Measurements from ENCODE around the gene CLEC16A. TPM values are rescaled to one million over a fixed set of nuclear protein-coding genes. Genes with fewer than 3 reads are reported as not detected.
"Not testable (repeated sequence)": the region's sequence is repeated elsewhere in the genome, so short reads cannot be mapped to it uniquely, and the experiment has no call there.

The CLEC16A gene
- total RNA-seq, 4 donors from 2014 or later, result 19.9 to 38.3 (median 35.0) TPM

GRCh38 chr16:10941127-10941933 is 3.0 kb upstream of the CLEC16A start:
- H3K27me3 ChIP-seq, result no peaks in the 10 kb centered on the region
- H3K36me3 ChIP-seq, result no peaks in the 10 kb centered on the region
- TF ChIP-seq POLR2A (IDR thresholded peaks at IDR 0.05), result no peak
- TF ChIP-seq POLR2AphosphoS5 (IDR thresholded peaks at IDR 0.05), result no peak
- no peak for TF ChIP-seq CTCF (IDR thresholded peaks at IDR 0.05)
- TF ChIP-seq EP300 (IDR thresholded peaks at IDR 0.05), result no peak
- no peaks in the 10 kb centered on the region for H3K9me3 ChIP-seq
- H3K27ac ChIP-seq, result peak overlapping the region; percentile 85 to 94 (median 88)
- WGBS, 2 donors (ENCODE audit: low coverage in 1 of 2), result 6 to 22% methylated on average over 1 to 3 of the region's 36 CpGs
- ATAC-seq, result no peak
- H3K4me1 ChIP-seq, result peaks cover 8 to 82% (median 67%) of the 10 kb centered on the region in 3 donors
- H3K4me3 ChIP-seq, result peak overlapping the region; percentile 79 to 91

- ATAC-seq, result not testable (repeated sequence)
- WGBS, 2 donors (ENCODE audit: low coverage in 1 of 2), result no CpG with 5 or more reads among the region's 52 CpGs
These were observed 2.4 kb upstream of the CLEC16A start for GRCh38 chr16:10941935-10942351.

GRCh38 chr16:10942352-10943063 is 1.9 kb upstream of the CLEC16A start, which contains the start of gene DEXI:
DEXI (minus strand) TSS chr16:10942468; CDS start chr16:10942005, 463 bp downstream.
- Histone ChIP-seq H3K27me3 (no peaks in the 10 kb centered on the region), H3K36me3 (no peaks in the 10 kb centered on the region), H3K9me3 (no peaks in the 10 kb centered on the region), H3K4me1 (peaks cover 8 to 82% (median 58%) of the 10 kb centered on the region in 3 donors), H3K4me3 (peak within 1 kb of the TSS; percentile 79 to 91), H3K27ac (peak within 1 kb of the TSS; percentile 85 to 94 (median 88))
- TF ChIP-seq EP300 (IDR thresholded peaks at IDR 0.05) (no peak), POLR2AphosphoS5 (IDR thresholded peaks at IDR 0.05) (peak; percentile 84), POLR2A (IDR thresholded peaks at IDR 0.05) (peak; percentile 63 to 66), CTCF (IDR thresholded peaks at IDR 0.05) (peak in 2 of 4 experiments; percentile 47 to 49)
- 21 to 60% methylated on average over 1 to 13 of the region's 55 CpGs for WGBS, 2 donors (ENCODE audit: low coverage in 1 of 2)
- ATAC-seq, result peak; percentile 85

More at GRCh38 chr16:10941935-10942351, 2.4 kb upstream of the CLEC16A start:
- peak overlapping the region; percentile 79 to 91 for H3K4me3 ChIP-seq
- H3K36me3 ChIP-seq, H3K9me3 ChIP-seq, H3K27me3 ChIP-seq: not testable (repeated sequence)
- H3K27ac ChIP-seq, result peak overlapping the region; percentile 85 to 94 (median 88)
- peaks cover 8 to 82% (median 64%) of the 10 kb centered on the region in 3 donors for H3K4me1 ChIP-seq

GRCh38 chr16:10943064-10943353 is 1.4 kb upstream of the CLEC16A start:
- TF ChIP-seq POLR2AphosphoS5 (IDR thresholded peaks at IDR 0.05) (no peak), EP300 (IDR thresholded peaks at IDR 0.05) (no peak)
- Histone ChIP-seq H3K27ac (peak overlapping the region; percentile 51 to 94 (median 86)), H3K4me1 (peaks cover 8 to 78% (median 53%) of the 10 kb centered on the region in 3 donors), H3K4me3 (peak overlapping the region in 1 of 2 donors; percentile 79), H3K9me3 (no peaks in the 10 kb centered on the region), H3K36me3 (no peaks in the 10 kb centered on the region), H3K27me3 (no peaks in the 10 kb centered on the region)
- 88 to 89% methylated on average over 7 of the region's 7 CpGs for WGBS, 2 donors (ENCODE audit: low coverage in 1 of 2)
- ATAC-seq, result no peak

GRCh38 chr16:10945065-10945787 is 862 bp downstream of the CLEC16A start:
- no peak for ATAC-seq
- 29 to 34% methylated on average over 5 to 12 of the region's 14 CpGs for WGBS, 2 donors (ENCODE audit: low coverage in 1 of 2)
- Histone ChIP-seq H3K9me3 (no peaks in the 10 kb centered on the region), H3K27ac (peak overlapping the region in 1 of 4 donors; percentile 94), H3K36me3 (no peaks in the 10 kb centered on the region), H3K4me3 (peak overlapping the region; percentile 70 to 81), H3K27me3 (no peaks in the 10 kb centered on the region), H3K4me1 (peaks cover 4 to 56% (median 31%) of the 10 kb centered on the region in 3 donors)
- no peak for TF ChIP-seq CTCF (IDR thresholded peaks at IDR 0.05)
- no peak for TF ChIP-seq POLR2A (IDR thresholded peaks at IDR 0.05)
- no peak for TF ChIP-seq EP300 (IDR thresholded peaks at IDR 0.05)
- TF ChIP-seq POLR2AphosphoS5 (IDR thresholded peaks at IDR 0.05), result no peak

All from gastroesophageal sphincter (tissue), 4 donors.